Tibial nerve (tissue), 4 donors: Measurements from ENCODE around the gene COPS9. TPM values are rescaled to one million over a fixed set of nuclear protein-coding genes. Genes with fewer than 3 reads are reported as not detected.

Experiments used
- DNase-seq, 2 donors: peaks; one replicate each; pipeline ENCODE4 v3.0.0-alpha.2; 2019; ENCODE audit warnings: low spot score in 2 of 2
- H3K27ac ChIP-seq, 4 donors: fragments of 200-600 bp; sonication (generic) in 3 of 4; one replicate each; pipeline ENCODE4 v1.5.1; 2017 to 2019; ENCODE audit warnings: mild to moderate bottlenecking in 1 of 4
- H3K27me3 ChIP-seq, 2 donors: fragments of 200-600 bp; sonication (generic) in 1 of 2; one replicate each; pipeline versions ENCODE4 v1.5.1 to v1.6.0; 2017 to 2019
- H3K36me3 ChIP-seq, 3 donors: fragments of 200-600 bp; sonication (generic); one replicate each; pipeline ENCODE4 v1.5.1; 2018 to 2019
- H3K4me1 ChIP-seq, 4 donors: fragments of 200-600 bp; sonication (generic) in 3 of 4; one replicate each; pipeline ENCODE4 v1.5.1; 2017 to 2019
- H3K4me3 ChIP-seq, 4 donors: fragments of 200-600 bp; sonication (generic) in 3 of 4; one replicate each; pipeline ENCODE4 v1.5.1; 2017 to 2019; ENCODE audit warnings: mild to moderate bottlenecking in 1 of 4, moderate library complexity in 1 of 4
- H3K9me3 ChIP-seq, 4 donors: fragments of 200-600 bp; sonication (generic) in 3 of 4; one replicate each; pipeline ENCODE4 v1.5.1; 2017 to 2019
- EP300 ChIP-seq, 2 donors: sonication (generic); formaldehyde crosslinking; IDR thresholded peaks; one replicate each; pipeline ENCODE4 v1.6.1; 2017; ENCODE audit warnings: antibody characterized with exemption in 2 of 2, mild to moderate bottlenecking in 1 of 2
- POLR2A ChIP-seq, 2 donors: fragments of 450-650 bp; IDR thresholded peaks; one replicate each; pipeline ENCODE4 v1.6.1; 2017; ENCODE audit warnings: antibody characterized with exemption in 2 of 2, mild to moderate bottlenecking in 2 of 2, moderate library complexity in 2 of 2
- WGBS, 2 donors: methylation state at CpG; one replicate each; pipeline ENCODE4 v1.1.5; 2018; 5-methylcytosine and 5-hydroxymethylcytosine counted together
- total RNA-seq, 4 donors: library from RNA; depleted of rRNA; stranded (reverse); fragments of >200 nt; gene quantifications; one replicate each; pipeline ENCODE4 v1.1.0, GENCODE V29; 2016
- TF ChIP-seq, protein P1 (sequence below), 5 experiments: fragments of 200-600 bp in 3 of 5; fragments of 450-650 bp in 2 of 5; sonication (generic) in 3 of 5; IDR thresholded peaks; one replicate each; pipeline ENCODE4 v1.5.1; 2016 to 2019; ENCODE audit warnings: antibody characterized with exemption in 5 of 5, mild to moderate bottlenecking in 3 of 5, moderate library complexity in 2 of 5

Gene COPS9
- total RNA-seq, 4 donors from 2014 or later, result 94.8 to 224 (median 141) TPM

- no peak overlapping the region for H3K27ac ChIP-seq
- no peak for TF ChIP-seq POLR2A (IDR thresholded peaks at IDR 0.05)
- no peak for TF ChIP-seq EP300 (IDR thresholded peaks at IDR 0.05)
- TF ChIP-seq, protein P1, sequence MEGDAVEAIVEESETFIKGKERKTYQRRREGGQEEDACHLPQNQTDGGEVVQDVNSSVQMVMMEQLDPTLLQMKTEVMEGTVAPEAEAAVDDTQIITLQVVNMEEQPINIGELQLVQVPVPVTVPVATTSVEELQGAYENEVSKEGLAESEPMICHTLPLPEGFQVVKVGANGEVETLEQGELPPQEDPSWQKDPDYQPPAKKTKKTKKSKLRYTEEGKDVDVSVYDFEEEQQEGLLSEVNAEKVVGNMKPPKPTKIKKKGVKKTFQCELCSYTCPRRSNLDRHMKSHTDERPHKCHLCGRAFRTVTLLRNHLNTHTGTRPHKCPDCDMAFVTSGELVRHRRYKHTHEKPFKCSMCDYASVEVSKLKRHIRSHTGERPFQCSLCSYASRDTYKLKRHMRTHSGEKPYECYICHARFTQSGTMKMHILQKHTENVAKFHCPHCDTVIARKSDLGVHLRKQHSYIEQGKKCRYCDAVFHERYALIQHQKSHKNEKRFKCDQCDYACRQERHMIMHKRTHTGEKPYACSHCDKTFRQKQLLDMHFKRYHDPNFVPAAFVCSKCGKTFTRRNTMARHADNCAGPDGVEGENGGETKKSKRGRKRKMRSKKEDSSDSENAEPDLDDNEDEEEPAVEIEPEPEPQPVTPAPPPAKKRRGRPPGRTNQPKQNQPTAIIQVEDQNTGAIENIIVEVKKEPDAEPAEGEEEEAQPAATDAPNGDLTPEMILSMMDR (IDR thresholded peaks at IDR 0.05), result no peak
- no peak for DNase-seq
- H3K36me3 ChIP-seq, result no peaks in the 10 kb centered on the region
- H3K27me3 ChIP-seq, result peaks cover 0 to 15% of the 10 kb centered on the region in 2 donors
- 19 to 27% methylated on average over 10 of the region's 10 CpGs for WGBS, 2 donors
- no peaks in the 10 kb centered on the region for H3K9me3 ChIP-seq
- H3K4me3 ChIP-seq, result no peak overlapping the region
- H3K4me1 ChIP-seq, result peaks cover 0 to 11% (median 3%) of the 10 kb centered on the region in 4 donors
These were observed 10.0 kb upstream of the COPS9 start for GRCh38 chr2:240146141-240146561.

GRCh38 chr2:240145461-240145860 lies 9.4 kb upstream of the COPS9 start:
- no peaks in the 10 kb centered on the region for H3K9me3 ChIP-seq
- no peaks in the 10 kb centered on the region for H3K36me3 ChIP-seq
- H3K4me1 ChIP-seq, result peaks cover 0 to 11% (median 3%) of the 10 kb centered on the region in 4 donors
- peaks cover 0 to 15% of the 10 kb centered on the region in 2 donors for H3K27me3 ChIP-seq
- DNase-seq, result no peak
- TF ChIP-seq POLR2A (IDR thresholded peaks at IDR 0.05) (no peak), EP300 (IDR thresholded peaks at IDR 0.05) (no peak)
- TF ChIP-seq, protein P1 (IDR thresholded peaks at IDR 0.05), result no peak
- H3K4me3 ChIP-seq, result no peak overlapping the region
- 69 to 72% methylated on average over 13 of the region's 13 CpGs for WGBS, 2 donors
- no peak overlapping the region for H3K27ac ChIP-seq

GRCh38 chr2:240144649-240145261 lies 8.7 kb upstream of the COPS9 start:
- H3K27ac ChIP-seq, result no peak overlapping the region
- no peaks in the 10 kb centered on the region for H3K36me3 ChIP-seq
- peaks cover 0 to 9% of the 10 kb centered on the region in 2 donors for H3K27me3 ChIP-seq
- no peak overlapping the region for H3K4me3 ChIP-seq
- WGBS, 2 donors, result 86 to 89% methylated on average over 20 of the region's 20 CpGs
- H3K4me1 ChIP-seq, result peaks cover 0 to 6% (median 3%) of the 10 kb centered on the region in 4 donors
- TF ChIP-seq EP300 (IDR thresholded peaks at IDR 0.05), result no peak
- TF ChIP-seq, protein P1 (IDR thresholded peaks at IDR 0.05), result no peak
- TF ChIP-seq POLR2A (IDR thresholded peaks at IDR 0.05), result no peak
- H3K9me3 ChIP-seq, result no peaks in the 10 kb centered on the region
- DNase-seq, result no peak

- H3K27ac ChIP-seq, result no peak overlapping the region
- peak; percentile 56 to 76 for DNase-seq
- H3K4me1 ChIP-seq, result peaks cover 0 to 6% (median 3%) of the 10 kb centered on the region in 4 donors
- H3K9me3 ChIP-seq, result no peaks in the 10 kb centered on the region
- TF ChIP-seq POLR2A (IDR thresholded peaks at IDR 0.05) (no peak), EP300 (IDR thresholded peaks at IDR 0.05) (no peak)
- TF ChIP-seq, protein P1 (IDR thresholded peaks at IDR 0.05), result peak; percentile 91 to 97 (median 96)
- 16 to 43% methylated on average over 22 to 36 of the region's 36 CpGs for WGBS, 2 donors
- no peak overlapping the region for H3K4me3 ChIP-seq
- H3K36me3 ChIP-seq, result no peaks in the 10 kb centered on the region
- peaks cover 0 to 3% of the 10 kb centered on the region in 2 donors for H3K27me3 ChIP-seq
These were observed 7.9 kb upstream of the COPS9 start for GRCh38 chr2:240143801-240144648.

DNA sequence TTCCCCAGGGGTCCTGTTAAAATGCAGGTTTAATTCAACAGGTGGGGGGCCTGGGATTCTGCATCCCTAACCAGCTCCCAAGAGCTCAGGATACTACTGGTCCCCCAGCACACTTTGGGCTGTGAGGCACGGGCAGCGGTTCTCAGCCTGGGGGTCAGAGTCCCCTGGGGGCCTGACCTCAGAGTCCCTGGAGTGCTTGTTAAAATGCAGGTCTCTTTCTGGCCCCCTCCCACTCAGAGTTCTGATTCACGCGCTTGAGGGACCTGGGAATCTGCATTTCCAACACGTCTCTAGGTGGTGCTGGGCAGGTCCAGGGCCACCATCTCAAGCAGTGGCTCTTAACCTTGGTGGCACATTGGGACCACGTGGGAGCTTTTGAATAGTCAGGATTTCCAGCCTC lies 7.2 kb upstream of the COPS9 start:
- Histone ChIP-seq H3K4me1 (peaks cover 0 to 6% (median 3%) of the 10 kb centered on the region in 4 donors), H3K27ac (no peak overlapping the region), H3K36me3 (no peaks in the 10 kb centered on the region), H3K27me3 (no peaks in the 10 kb centered on the region), H3K4me3 (no peak overlapping the region), H3K9me3 (no peaks in the 10 kb centered on the region)
- WGBS, 2 donors, result 53 to 85% methylated on average over 4 of the region's 6 CpGs
- no peak for DNase-seq
- TF ChIP-seq POLR2A (IDR thresholded peaks at IDR 0.05) (no peak), EP300 (IDR thresholded peaks at IDR 0.05) (no peak)
- TF ChIP-seq, protein P1 (IDR thresholded peaks at IDR 0.05), result no peak
